DMS 273 (cell line): ENCODE data around the gene OST4.
A peak's percentile ranks its signal among the peaks of the same experiment; 100 is the strongest.

Experiments used
- DNase-seq: peaks from one replicate; lab custom pipeline; 2025; ENCODE audit not compliant: unreplicated experiment; lab: John Stamatoyannopoulos, UW

The OST4 gene

GRCh38 chr2:27027211-27027651, 44.2 kb downstream of the OST4 start:
- no peak for DNase-seq

- no peak for DNase-seq
Observed at GRCh38 chr2:27025861-27026851, 45.3 kb downstream of the OST4 start.

GRCh38 chr2:27025281-27025800, 46.1 kb downstream of the OST4 start:
- DNase-seq: no peak

DNA sequence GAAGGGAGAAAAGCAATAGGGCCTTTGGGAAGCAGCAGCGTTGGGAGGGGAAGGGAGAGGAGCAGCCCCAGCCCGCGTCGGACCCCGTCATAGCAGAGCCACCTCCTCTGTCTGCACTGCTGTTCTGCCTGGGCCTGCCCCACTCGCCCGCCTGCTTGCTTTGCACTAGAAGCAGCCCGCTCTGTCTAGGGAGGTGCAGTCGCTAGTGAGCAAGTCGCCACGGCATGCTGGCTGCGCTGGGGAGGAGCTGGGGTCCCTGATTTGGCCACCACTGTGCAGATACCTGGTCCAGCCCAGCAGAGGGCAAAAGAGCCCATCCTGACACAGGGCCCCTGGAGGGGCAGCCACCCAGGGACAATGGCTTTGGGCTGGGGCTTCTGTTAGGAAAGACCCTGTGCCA, 46.6 kb downstream of the OST4 start:
- DNase-seq: peak; percentile 22

DNA sequence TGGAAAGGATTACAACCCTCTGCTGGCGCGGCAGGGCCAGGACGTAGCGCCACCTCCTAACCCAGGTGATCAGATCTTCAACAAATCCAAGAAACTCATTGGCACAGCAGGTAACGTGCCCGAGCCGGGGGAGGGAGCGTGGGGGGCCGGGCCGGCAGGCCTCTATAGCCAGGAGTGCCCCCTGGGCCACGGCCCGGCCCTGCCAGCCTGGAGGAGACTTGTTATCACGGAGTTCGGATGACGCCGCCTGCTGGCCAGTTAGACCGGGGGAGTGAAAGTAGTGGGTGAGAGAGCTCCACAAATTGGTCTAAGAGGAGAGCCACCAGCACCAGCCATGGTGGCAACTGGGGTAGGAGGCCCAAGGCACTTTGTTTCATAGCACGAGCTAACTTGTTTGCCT, 47.3 kb downstream of the OST4 start:
- peak; percentile 33 for DNase-seq

DNA sequence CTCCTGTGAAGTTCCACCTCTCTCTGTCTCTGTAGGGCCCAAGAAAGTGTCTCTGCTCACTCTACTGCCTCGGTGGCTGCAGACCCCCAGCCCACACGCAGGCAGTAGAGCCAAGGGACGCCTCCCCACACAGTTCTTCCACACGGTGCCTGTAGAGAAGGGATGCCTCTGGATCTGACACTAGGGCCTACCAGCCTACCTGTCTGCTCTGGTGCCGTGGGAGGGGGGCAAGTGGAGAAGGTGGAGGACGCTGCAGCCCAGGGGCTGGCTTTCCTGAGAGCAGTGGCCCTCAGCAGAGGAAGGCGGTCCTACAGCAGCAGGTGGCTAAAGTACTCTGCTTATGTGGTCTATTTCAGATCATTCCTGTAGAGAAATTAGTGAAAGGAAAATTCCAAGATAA, 47.7 kb downstream of the OST4 start:
- no peak for DNase-seq

DNA sequence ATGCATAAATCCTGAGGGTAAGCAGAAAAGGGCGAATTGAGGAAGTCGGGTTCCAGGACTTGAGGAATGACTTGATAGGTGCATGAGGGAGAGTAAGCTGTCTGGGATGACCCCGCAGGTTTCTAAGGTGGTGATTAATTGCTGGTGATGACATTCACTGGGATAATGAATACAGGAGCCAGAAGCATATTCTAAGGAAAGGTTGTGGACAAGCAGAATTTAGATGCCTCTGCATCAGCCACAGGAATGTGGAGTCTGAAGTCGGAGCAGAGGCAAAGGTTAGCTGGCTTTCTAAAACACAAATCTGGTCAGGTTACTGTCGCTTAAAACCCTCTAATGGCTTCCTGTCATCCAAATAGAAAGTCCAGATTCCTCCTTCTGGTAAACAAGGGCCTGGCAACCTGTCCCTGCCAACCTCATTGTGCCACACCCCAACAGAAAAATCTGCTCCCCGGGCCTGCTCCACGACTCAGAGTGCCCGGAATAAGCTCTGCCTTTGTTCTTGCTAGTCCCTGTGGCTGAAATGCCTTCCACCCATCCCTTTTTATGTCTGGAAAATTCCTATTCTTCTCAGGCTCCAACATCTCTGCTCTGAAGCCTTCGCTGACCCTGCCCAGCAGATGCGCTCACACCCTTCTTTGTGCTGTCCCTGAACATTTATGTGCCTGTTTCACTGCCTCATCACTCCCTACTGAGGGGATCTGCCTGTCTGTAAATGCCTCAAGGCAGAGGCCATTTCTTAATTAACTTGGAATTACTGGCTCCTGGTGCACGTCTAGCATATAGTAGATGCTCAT, 50.0 kb downstream of the OST4 start:
- no peak for DNase-seq
